Measurements from ENCODE around the gene TAF6. TPM values are rescaled to one million over a fixed set of nuclear protein-coding genes. Genes with fewer than 3 reads are reported as not detected.
A peak's percentile ranks its signal among the peaks of the same experiment; 100 is the strongest.

TAF6 gene
- total RNA-seq, 3 donors from 2014 or later, result 31.6 to 62.5 (median 34.2) TPM

DNA sequence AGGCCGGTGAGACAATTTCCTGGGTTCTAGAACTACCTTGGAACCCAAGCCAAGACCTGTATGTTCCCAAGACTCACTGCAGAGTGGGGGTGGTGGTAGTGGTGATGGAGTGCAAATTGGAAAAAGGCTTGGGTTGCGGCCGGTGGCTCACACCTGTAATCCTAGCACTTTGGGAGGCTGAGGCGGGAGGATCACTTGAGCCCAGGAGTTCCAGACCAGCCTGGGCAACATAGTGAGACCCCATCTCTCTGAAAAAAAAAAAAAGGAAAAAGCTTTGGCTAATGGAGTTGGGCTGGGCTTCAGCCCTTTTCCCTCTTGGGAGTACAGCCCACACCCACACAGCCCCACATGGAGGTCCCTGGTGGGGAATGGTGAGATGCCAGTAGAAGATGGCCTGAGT, 13.6 kb downstream of the TAF6 start:
- ATAC-seq (no peak), DNase-seq (no peak)
- intact Hi-C loops (cut with DNase I, micrococcal nuclease), result no loop called here
- Histone ChIP-seq H3K4me3 (no peak overlapping the region), H3K4me1 (ENCODE audit: low read depth) (peaks cover 3% of the 10 kb centered on the region), H3K36me3 (ENCODE audit: low read depth) (no peaks in the 10 kb centered on the region), H3K9me3 (no peaks in the 10 kb centered on the region)
- TF ChIP-seq, protein P1, sequence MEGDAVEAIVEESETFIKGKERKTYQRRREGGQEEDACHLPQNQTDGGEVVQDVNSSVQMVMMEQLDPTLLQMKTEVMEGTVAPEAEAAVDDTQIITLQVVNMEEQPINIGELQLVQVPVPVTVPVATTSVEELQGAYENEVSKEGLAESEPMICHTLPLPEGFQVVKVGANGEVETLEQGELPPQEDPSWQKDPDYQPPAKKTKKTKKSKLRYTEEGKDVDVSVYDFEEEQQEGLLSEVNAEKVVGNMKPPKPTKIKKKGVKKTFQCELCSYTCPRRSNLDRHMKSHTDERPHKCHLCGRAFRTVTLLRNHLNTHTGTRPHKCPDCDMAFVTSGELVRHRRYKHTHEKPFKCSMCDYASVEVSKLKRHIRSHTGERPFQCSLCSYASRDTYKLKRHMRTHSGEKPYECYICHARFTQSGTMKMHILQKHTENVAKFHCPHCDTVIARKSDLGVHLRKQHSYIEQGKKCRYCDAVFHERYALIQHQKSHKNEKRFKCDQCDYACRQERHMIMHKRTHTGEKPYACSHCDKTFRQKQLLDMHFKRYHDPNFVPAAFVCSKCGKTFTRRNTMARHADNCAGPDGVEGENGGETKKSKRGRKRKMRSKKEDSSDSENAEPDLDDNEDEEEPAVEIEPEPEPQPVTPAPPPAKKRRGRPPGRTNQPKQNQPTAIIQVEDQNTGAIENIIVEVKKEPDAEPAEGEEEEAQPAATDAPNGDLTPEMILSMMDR (IDR thresholded peaks at IDR 0.05), result no peak

DNA sequence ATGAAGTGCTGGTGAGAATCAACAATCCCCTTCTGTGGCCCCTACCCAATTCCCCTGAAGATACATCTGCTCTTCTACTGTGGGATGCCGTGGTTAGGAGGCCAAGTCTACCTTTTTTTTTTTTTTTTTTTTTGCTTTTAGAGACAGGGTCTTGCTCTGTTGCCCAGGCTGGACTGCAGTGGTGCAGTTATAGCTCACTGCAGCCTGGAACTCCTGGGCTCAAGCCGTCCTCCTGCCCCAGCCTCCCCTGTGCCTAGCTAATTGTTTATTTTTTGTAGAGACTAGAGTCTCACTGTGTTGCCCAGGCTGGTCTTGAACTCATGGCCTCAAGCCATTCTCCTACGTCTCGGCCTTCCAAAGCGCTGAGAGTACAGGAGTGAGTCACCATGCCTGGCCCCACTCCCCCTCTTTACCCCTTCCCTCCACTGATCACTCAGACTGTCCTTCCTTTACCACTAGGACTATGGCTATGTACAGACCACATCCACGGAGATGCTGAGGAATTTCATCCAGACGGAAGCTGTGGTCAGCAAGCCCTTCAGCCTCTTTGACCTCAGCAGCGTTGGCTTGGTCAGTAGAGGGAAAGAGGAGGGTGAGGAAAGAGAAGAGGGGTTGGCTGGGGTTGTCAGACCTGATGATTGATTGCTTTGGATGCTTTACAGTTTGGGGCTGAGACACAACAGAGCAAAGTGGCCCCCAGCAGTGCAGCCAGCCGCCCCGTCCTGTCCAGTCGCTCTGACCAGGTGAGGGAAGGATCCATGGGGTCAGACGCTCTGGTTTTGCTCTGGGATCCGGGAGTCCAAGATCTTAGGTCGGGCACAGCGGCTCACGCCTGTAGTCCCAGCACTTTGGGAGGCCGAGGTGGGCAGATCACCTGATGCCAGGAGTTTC, 16.0 kb downstream of the TAF6 start:
- Histone ChIP-seq H3K4me1 (ENCODE audit: low read depth) (peaks cover 9% of the 10 kb centered on the region), H3K36me3 (ENCODE audit: low read depth) (no peaks in the 10 kb centered on the region), H3K9me3 (no peaks in the 10 kb centered on the region), H3K4me3 (no peak overlapping the region)
- intact Hi-C loops (cut with DNase I, micrococcal nuclease), result no loop called here
- DNase-seq (no peak), ATAC-seq (no peak)
- TF ChIP-seq, protein P1 (IDR thresholded peaks at IDR 0.05), result no peak

DNA sequence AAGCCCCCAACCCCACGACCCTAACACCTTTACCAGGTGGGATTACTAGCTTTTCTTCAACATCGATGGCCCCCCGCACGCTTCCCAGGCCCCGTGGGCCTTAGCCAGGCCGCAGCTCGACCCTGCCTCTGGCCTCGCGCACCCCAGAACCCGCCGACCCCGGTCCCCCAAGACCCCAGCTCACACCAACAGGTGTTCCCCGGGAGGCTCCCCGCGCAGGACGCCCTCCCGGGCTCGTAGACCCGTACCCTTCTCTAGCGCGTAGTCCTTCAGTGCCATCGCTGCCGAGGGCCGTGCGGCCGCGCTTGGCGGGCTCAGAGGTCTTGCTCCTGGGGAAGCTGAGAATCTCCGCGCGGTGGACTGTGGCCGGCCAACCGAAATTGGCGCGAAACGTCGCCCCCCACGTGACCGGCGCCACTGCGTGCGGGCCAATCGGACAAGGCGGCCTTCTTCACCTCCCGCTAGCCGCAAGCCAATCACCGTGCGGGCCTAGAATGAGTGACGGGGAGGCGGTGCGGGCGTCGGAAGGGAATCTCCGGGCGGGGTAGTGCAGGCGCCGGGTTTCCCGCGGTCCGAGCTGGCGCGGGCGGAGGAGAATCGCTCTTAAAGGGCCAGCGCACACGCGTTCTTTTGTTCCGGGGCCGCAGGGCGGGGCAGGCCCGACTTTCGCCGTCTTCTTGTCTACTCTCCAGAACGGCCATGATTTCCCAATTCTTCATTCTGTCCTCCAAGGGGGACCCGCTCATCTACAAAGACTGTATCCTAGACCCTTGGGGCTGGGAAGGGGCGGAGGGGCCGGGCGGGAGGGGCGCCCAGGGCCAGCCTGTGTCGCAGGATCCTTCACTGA, 17.9 kb downstream of the TAF6 start, which contains the start of the genes AP4M1 and MCM7:
TSS of gene AP4M1 (plus strand) at position 628 of the 847 bp plus-strand sequence. CDS start at position 700, 72 bp downstream.
TSS of gene MCM7 (minus strand) at position 382 of the 847 bp plus-strand sequence. CDS start at position 279, 103 bp downstream.
- intact Hi-C loops (cut with DNase I, micrococcal nuclease), result no loop called here
- TF ChIP-seq, protein P1 (IDR thresholded peaks at IDR 0.05), result no peak
- Histone ChIP-seq H3K4me3 (peak within 1 kb of the TSS; percentile 87), H3K9me3 (no peaks in the 10 kb centered on the region), H3K36me3 (ENCODE audit: low read depth) (peaks cover 5% of the 10 kb centered on the region), H3K4me1 (ENCODE audit: low read depth) (peaks cover 9% of the 10 kb centered on the region)
- DNase-seq (peak; percentile 97 to 99 (median 99)), ATAC-seq (peak; percentile 91)

DNA sequence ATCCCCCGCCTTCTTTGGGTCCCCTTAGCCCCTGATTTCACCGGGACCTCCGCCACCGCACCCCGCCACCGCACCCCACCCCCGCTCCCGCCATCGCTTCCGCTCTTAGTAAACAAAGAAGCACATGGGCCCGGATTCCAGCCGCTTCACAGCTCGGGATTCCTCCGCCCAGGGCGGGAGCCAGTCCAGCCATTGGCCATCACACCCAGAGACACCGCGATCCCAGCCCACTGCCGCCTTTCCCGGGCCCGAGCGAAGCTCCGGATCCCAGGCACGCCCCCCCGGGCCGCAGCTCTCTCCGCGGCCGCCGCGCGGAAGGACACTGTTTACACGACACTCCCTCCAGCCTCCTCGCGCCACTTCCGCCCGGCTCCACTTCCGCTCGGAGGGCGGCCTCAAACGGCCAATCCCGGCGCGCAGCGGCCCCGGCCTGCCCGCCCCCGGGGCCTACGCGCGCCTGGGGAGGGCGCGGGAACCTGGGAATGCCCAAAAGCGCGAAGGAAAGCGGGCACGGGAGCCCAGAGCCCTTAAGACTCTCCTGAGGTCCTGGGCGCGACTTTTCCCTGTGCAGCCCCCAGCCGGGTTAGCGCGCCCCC, 18.6 kb downstream of the TAF6 start:
- intact Hi-C loops (cut with DNase I, micrococcal nuclease), result no loop called here
- H3K4me3 ChIP-seq, result peak overlapping the region; percentile 87
- peak; percentile 95 to 96 (median 96) for DNase-seq
- TF ChIP-seq, protein P1 (IDR thresholded peaks at IDR 0.05), result no peak
- H3K4me1 ChIP-seq (ENCODE audit: low read depth), result peaks cover 9% of the 10 kb centered on the region
- ATAC-seq, result peak; percentile 89
- no peaks in the 10 kb centered on the region for H3K9me3 ChIP-seq
- H3K36me3 ChIP-seq (ENCODE audit: low read depth), result peaks cover 5% of the 10 kb centered on the region

DNA sequence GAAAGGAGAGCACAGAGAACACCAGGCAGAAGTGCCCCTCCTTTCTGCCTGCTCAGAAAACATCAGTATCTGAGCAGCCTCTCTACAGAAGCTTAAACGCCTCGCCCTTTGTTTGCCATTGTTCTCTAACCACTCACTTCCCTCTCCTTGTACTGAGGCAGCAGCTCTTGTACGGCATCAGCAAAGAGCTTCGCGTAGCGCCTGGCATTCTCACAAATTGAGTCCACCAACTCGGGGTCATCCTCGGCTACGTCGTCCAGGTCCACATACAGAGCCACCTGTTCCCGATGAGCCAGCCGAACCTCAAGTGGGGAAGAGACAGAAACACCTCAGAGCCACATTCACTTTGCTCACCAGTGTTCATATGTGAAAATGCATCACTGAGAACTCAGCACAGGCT, 19.7 kb downstream of the TAF6 start:
- intact Hi-C loops (cut with DNase I, micrococcal nuclease), result no loop called here
- ATAC-seq, result no peak
- peaks cover 5% of the 10 kb centered on the region for H3K36me3 ChIP-seq (ENCODE audit: low read depth)

More for the DNA sequence above, 19.7 kb downstream of the TAF6 start:
- DNase-seq, result no peak
- peaks cover 9% of the 10 kb centered on the region for H3K4me1 ChIP-seq (ENCODE audit: low read depth)
- no peak overlapping the region for H3K4me3 ChIP-seq
- H3K9me3 ChIP-seq, result no peaks in the 10 kb centered on the region
- TF ChIP-seq, protein P1 (IDR thresholded peaks at IDR 0.05), result no peak

Measured in mucosa of descending colon (tissue), 3 donors.